ENCODE results near the gene DSCAM.

- no peak for TF ChIP-seq CTCF (IDR thresholded peaks at IDR 0.05 in 4 of 5, conservative IDR thresholded peaks at IDR 0.05 in 1 of 5)
- TF ChIP-seq POLR2A (IDR thresholded peaks at IDR 0.05), result no peak
Measured at GRCh38 chr21:40569357-40569756, 277.6 kb downstream of the DSCAM start.
